ENCODE results near the gene ITPKA. TPM values are rescaled to one million over a fixed set of nuclear protein-coding genes. Genes with fewer than 3 reads are reported as not detected.

Gene ITPKA
- total RNA-seq, 1 donor from 2014 or later = not detected

DNA sequence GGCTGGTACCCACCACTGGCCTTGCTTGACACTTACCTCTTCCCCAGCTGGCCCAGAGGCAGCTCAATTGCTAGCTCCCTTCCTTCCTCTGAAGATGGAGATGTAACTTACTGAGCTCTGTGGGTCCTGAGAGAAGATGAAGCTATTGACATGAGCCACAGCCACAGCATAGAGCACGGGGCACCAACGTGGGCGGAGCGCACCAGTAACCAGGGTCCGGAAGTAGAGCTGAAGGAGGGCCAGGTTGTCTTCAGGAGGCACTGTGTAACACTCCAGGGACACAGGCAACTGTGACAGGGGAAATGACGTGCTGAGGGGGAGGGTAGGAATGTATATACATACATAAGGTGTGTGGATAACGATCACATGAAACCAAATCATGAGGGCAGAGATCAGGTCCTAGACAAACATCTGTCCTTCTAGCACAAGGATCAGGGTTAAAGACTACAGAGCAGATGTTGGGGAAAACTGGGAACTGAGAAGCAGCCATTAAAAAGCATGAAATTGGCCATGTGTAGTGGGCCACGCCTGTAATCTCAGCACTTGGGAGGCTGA, 24.3 kb downstream of the ITPKA start:
- peaks cover 11% of the 10 kb centered on the region for H3K36me3 Mint-ChIP-seq (ENCODE audit: unreplicated experiment)
- no peak overlapping the region for H3K27ac Mint-ChIP-seq (ENCODE audit: unreplicated experiment)
- TF ChIP-seq, protein P1, sequence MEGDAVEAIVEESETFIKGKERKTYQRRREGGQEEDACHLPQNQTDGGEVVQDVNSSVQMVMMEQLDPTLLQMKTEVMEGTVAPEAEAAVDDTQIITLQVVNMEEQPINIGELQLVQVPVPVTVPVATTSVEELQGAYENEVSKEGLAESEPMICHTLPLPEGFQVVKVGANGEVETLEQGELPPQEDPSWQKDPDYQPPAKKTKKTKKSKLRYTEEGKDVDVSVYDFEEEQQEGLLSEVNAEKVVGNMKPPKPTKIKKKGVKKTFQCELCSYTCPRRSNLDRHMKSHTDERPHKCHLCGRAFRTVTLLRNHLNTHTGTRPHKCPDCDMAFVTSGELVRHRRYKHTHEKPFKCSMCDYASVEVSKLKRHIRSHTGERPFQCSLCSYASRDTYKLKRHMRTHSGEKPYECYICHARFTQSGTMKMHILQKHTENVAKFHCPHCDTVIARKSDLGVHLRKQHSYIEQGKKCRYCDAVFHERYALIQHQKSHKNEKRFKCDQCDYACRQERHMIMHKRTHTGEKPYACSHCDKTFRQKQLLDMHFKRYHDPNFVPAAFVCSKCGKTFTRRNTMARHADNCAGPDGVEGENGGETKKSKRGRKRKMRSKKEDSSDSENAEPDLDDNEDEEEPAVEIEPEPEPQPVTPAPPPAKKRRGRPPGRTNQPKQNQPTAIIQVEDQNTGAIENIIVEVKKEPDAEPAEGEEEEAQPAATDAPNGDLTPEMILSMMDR (IDR thresholded peaks at IDR 0.05) = no peak
- DNase-seq (ENCODE audit: extremely low spot score, unreplicated experiment) = no peak
- H3K4me3 Mint-ChIP-seq (ENCODE audit: unreplicated experiment) = no peak overlapping the region
- H3K4me1 Mint-ChIP-seq (ENCODE audit: unreplicated experiment) = peaks cover 10% of the 10 kb centered on the region
- no peaks in the 10 kb centered on the region for H3K9me3 Mint-ChIP-seq (ENCODE audit: unreplicated experiment)
- peaks cover 5% of the 10 kb centered on the region for H3K27me3 Mint-ChIP-seq (ENCODE audit: unreplicated experiment)

DNA sequence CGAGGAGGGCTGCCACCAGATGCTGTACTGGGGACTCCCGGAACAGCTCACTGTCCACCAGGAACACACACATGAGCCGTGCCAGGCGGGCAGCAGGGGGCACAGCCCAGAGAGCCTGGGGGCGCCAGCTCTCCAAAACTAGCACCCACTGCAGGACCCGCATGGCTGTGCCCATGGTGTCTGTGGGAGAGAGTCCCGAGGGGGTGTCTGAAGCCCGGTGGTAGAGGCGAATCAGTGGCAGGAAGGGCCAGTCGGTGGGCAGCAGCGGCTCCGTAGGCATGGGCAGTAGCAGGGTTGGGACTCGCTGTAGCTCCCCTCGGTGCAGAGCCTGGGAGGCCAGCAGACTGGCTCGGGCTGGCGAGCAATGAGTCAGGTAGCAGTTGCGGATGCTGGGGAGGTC, 27.0 kb downstream of the ITPKA start:
- peaks cover 14% of the 10 kb centered on the region for H3K36me3 Mint-ChIP-seq (ENCODE audit: unreplicated experiment)
- TF ChIP-seq, protein P1 (IDR thresholded peaks at IDR 0.05) = no peak
- no peaks in the 10 kb centered on the region for H3K27me3 Mint-ChIP-seq (ENCODE audit: unreplicated experiment)
- DNase-seq (ENCODE audit: extremely low spot score, unreplicated experiment) = no peak
- no peak overlapping the region for H3K4me3 Mint-ChIP-seq (ENCODE audit: unreplicated experiment)
- no peaks in the 10 kb centered on the region for H3K9me3 Mint-ChIP-seq (ENCODE audit: unreplicated experiment)
- H3K27ac Mint-ChIP-seq (ENCODE audit: unreplicated experiment) = no peak overlapping the region
- no peaks in the 10 kb centered on the region for H3K4me1 Mint-ChIP-seq (ENCODE audit: unreplicated experiment)

- TF ChIP-seq, protein P1 (IDR thresholded peaks at IDR 0.05) = no peak
- Mint-ChIP-seq H3K36me3 (ENCODE audit: unreplicated experiment) (peaks cover 19% of the 10 kb centered on the region), H3K9me3 (ENCODE audit: unreplicated experiment) (no peaks in the 10 kb centered on the region), H3K27ac (ENCODE audit: unreplicated experiment) (peak overlapping the region; percentile 1), H3K4me1 (ENCODE audit: unreplicated experiment) (no peaks in the 10 kb centered on the region), H3K27me3 (ENCODE audit: unreplicated experiment) (no peaks in the 10 kb centered on the region), H3K4me3 (ENCODE audit: unreplicated experiment) (no peak overlapping the region)
- no peak for DNase-seq (ENCODE audit: extremely low spot score, unreplicated experiment)
Observed at GRCh38 chr15:41521614-41522013, 27.9 kb downstream of the ITPKA start.

DNA sequence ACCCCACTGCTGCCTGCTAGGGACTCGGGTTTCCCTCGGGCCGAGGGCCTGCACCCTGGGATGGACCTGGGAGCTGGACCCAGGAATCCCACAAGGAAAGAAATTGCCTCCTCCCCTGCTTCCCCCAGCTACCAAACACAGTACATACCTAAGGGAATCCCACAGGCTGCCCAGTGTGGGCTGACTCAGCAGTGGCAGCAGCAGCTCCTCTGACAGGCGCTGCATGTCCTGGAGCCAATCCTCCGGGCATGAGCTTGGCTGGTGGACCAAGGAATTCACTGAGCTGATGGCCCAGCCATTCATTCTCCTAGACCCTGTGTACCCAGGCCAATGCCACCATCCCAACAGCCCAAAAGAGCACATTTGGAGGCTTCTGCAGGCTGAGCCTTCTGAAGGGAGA, 29.4 kb downstream of the ITPKA start:
- Mint-ChIP-seq H3K4me1 (ENCODE audit: unreplicated experiment) (no peaks in the 10 kb centered on the region), H3K9me3 (ENCODE audit: unreplicated experiment) (no peaks in the 10 kb centered on the region), H3K4me3 (ENCODE audit: unreplicated experiment) (no peak overlapping the region), H3K36me3 (ENCODE audit: unreplicated experiment) (peaks cover 28% of the 10 kb centered on the region), H3K27me3 (ENCODE audit: unreplicated experiment) (no peaks in the 10 kb centered on the region), H3K27ac (ENCODE audit: unreplicated experiment) (no peak overlapping the region)
- no peak for DNase-seq (ENCODE audit: extremely low spot score, unreplicated experiment)
- TF ChIP-seq, protein P1 (IDR thresholded peaks at IDR 0.05) = no peak

- TF ChIP-seq, protein P1 (IDR thresholded peaks at IDR 0.05) = no peak
- Mint-ChIP-seq H3K4me3 (ENCODE audit: unreplicated experiment) (no peak overlapping the region), H3K36me3 (ENCODE audit: unreplicated experiment) (peaks cover 33% of the 10 kb centered on the region), H3K27ac (ENCODE audit: unreplicated experiment) (no peak overlapping the region), H3K4me1 (ENCODE audit: unreplicated experiment) (no peaks in the 10 kb centered on the region), H3K9me3 (ENCODE audit: unreplicated experiment) (no peaks in the 10 kb centered on the region), H3K27me3 (ENCODE audit: unreplicated experiment) (no peaks in the 10 kb centered on the region)
- no peak for DNase-seq (ENCODE audit: extremely low spot score, unreplicated experiment)
Observed at GRCh38 chr15:41530363-41530956, 36.8 kb downstream of the ITPKA start.
